ENCODE measurements around the gene APOBEC3F.

APOBEC3F gene

DNA sequence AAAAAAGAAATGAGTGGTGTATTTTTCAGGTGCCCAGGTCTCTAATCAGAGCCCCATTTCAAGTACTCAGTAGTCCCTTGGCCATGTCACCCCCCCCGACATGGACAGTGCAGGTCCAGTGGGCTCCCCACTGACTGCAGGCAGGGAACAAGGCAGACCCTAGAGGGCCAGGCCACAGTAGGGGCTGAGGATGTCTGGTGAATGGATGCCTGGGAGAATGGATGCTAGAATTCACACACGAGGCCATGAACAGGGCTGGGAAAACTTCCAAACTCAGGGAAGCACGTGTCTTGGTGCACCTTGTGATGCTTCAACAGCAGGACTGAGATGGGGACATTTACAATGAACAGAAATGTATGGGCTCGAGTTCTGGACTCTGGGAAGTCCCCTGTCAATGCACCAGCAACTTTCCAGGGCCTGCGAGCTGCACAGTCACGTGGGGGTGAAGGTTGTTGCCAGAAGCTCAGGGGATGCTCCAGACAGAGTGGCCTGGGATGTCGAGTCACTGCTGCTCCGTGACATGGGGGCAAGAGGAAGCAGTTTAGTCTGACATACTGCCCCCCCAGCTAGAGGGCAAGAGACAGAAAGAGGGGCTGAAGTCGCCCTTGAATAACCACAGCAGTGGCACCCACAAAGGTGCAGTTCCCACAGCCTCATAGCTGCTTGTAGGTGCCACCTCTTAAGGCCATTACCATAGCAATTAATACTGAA, 39.5 kb downstream of the APOBEC3F start:
- no peak overlapping the region for H3K27ac ChIP-seq
- TF ChIP-seq ZFX (IDR thresholded peaks at IDR 0.05) (no peak), CTCF (conservative IDR thresholded peaks at IDR 0.05) (no peak)

DNA sequence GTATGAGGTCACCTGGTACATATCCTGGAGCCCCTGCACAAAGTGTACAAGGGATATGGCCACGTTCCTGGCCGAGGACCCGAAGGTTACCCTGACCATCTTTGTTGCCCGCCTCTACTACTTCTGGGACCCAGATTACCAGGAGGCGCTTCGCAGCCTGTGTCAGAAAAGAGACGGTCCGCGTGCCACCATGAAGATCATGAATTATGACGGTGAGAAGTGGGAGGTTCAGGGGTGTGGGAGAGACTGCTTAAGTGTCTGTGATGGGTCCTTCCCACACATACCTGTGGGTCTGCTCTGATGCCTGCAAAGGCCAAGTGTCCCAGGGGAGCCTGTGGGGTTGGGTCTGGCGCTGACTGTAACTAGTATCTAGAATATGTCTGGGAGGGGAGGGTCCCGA, 40.4 kb downstream of the APOBEC3F start:
- H3K27ac ChIP-seq, result no peak overlapping the region
- TF ChIP-seq ZFX (IDR thresholded peaks at IDR 0.05) (no peak), CTCF (conservative IDR thresholded peaks at IDR 0.05) (no peak)

DNA sequence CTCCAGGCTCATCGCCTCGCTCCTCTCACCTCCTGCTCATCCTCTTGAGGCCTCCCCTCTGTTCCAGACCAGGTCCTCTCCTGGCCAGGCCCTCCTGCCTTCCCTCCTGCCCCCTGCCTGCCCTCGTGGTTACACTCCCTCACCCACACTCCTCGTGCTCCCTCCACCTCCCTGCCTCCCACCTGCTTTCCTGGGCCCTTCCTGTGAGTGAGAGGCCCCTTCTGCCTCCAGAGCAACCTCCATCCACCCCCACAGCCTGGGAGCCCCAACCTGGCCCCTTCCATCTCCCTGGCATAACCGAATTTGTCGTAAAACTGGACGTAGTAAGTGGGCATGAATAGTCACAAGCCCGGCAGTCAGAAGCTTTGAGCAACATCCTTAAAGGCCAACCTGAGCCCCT, 40.9 kb downstream of the APOBEC3F start:
- TF ChIP-seq ZFX (IDR thresholded peaks at IDR 0.05) (no peak), CTCF (conservative IDR thresholded peaks at IDR 0.05) (no peak)
- no peak overlapping the region for H3K27ac ChIP-seq

DNA sequence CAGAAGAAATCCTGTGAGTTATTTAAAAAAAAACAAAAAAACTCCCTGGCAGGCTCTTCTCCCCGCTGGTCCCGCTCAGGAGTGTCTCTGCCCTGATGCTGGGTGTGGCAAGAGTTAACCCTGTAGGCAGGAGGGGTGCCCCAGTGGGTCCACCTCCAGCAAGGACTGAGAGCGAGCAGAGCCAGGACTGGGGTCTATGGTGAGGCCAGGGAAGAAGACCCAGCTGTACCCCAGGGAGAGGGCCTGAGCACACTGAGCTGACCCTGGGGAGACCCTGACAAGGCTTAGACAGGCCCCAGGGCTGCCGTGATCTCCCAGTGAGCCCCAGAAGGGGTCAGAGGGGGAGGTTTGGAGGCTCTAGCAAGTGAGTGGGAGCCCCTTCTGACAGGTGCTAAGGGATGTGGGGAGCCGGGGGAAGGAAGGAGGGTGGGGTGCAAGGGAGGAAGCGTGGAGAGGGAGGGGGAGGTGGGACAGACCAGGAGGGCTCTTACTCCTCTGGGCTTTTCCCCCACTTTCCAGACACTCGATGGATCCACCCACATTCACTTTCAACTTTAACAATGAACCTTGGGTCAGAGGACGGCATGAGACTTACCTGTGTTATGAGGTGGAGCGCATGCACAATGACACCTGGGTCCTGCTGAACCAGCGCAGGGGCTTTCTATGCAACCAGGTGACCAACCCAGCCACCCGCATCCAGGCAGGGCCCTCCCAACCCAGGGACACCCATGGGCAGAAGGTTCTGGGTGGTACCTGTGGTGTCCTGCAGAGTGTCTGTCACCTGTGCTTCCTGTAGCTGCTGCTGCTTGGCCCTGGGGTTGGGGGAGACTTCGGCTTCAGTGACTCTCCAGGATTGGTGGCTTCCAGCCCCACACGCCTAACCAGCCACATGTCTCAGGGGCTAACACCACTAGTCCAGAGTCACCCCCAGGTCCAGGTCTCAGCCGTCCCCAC, 42.8 kb downstream of the APOBEC3F start:
- H3K27ac ChIP-seq, result no peak overlapping the region
- TF ChIP-seq ZFX (IDR thresholded peaks at IDR 0.05), result no peak
- TF ChIP-seq CTCF (conservative IDR thresholded peaks at IDR 0.05), result no peak

GRCh38 chr22:39084666-39085065, 44.0 kb downstream of the APOBEC3F start:
- no peak overlapping the region for H3K27ac ChIP-seq
- no peak for TF ChIP-seq ZFX (IDR thresholded peaks at IDR 0.05)

DNA sequence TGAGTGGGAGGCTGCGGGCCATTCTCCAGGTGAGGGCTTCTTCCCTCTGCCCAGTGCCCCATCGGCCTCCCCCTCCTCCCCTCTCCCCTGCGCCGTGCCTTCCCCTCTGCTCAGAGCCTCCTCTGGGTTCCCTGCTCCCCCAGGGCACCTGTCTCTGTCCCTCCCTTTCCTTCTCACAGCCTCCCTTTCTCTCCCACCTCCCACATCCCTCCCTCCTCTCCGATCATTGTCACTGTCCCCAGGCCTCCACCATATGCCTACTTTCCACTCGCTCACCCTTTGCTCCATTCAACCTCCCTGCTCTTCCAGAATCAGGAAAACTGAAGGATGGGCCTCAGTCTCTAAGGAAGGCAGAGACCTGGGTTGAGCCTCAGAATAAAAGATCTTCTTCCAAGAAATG, 46.4 kb downstream of the APOBEC3F start:
- no peak for TF ChIP-seq CTCF (conservative IDR thresholded peaks at IDR 0.05)
- no peak for TF ChIP-seq ZFX (IDR thresholded peaks at IDR 0.05)

DNA sequence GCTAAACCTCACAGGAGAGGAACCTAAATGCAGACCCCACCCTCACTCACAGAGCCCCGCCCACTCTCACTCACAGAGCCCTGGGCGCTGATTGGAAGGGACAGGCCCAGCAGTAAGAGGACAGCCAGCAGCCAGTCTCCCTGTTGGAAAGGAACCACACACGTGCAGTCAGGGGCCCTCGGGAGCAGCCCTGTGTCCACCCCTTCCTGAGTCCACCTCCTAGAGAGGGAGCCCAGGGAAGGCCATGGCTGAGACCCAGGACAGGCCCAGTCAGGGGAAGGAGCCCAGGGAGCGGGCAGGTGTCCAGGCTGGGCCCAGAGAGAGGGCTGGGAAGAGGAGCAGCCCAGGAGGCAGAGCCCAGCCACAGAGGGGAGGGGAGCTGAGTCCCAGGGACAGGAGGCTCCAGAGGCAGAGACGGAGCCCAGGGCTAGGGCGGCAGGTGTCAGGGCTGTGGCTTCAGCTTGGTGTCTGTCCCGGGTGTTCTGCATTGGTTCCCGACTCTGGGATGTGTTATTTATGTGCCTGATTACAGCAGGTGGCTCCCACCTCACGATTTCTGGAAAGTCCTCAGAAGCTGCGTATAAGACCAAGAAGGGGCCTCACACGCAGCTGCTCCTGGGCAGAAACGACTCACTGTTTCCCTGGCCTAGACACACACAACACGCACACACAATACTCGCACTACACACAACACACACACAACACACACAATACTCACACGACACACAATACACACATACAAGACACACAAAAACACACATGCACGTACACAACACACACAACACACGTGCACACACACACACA, 47.4 kb downstream of the APOBEC3F start:
- no peak overlapping the region for H3K27ac ChIP-seq
- TF ChIP-seq CTCF (conservative IDR thresholded peaks at IDR 0.05) (no peak), ZFX (IDR thresholded peaks at IDR 0.05) (no peak)

More for the DNA sequence above, 46.4 kb downstream of the APOBEC3F start:
- no peak overlapping the region for H3K27ac ChIP-seq

Measured in C4-2B (cell line).